ENCODE measurements around the gene FHL1.

FHL1 gene

GRCh38 chrX:136193771-136194170 lies 46.4 kb downstream of the FHL1 start:
- no peaks in the 10 kb centered on the region for H3K36me3 ChIP-seq
- no peaks in the 10 kb centered on the region for H3K9me3 ChIP-seq
- TF ChIP-seq CTCF (IDR thresholded peaks at IDR 0.05; ENCODE audit: low read depth, low read length) = no peak
- no peaks in the 10 kb centered on the region for H3K27me3 ChIP-seq
- no peak for DNase-seq
- no peaks in the 10 kb centered on the region for H3K4me1 ChIP-seq
- H3K4me3 ChIP-seq (ENCODE audit: low read depth, low read length) = no peak overlapping the region

GRCh38 chrX:136194536-136194935 lies 47.2 kb downstream of the FHL1 start:
- H3K9me3 ChIP-seq = no peaks in the 10 kb centered on the region
- no peak for TF ChIP-seq CTCF (IDR thresholded peaks at IDR 0.05; ENCODE audit: low read depth, low read length)
- H3K4me1 ChIP-seq = no peaks in the 10 kb centered on the region
- no peak overlapping the region for H3K4me3 ChIP-seq (ENCODE audit: low read depth, low read length)
- no peak for DNase-seq
- H3K36me3 ChIP-seq = no peaks in the 10 kb centered on the region
- no peaks in the 10 kb centered on the region for H3K27me3 ChIP-seq

GRCh38 chrX:136195247-136195646 lies 47.9 kb downstream of the FHL1 start:
- no peaks in the 10 kb centered on the region for H3K27me3 ChIP-seq

GRCh38 chrX:136196691-136197155 lies 49.4 kb downstream of the FHL1 start:
- H3K4me1 ChIP-seq = no peaks in the 10 kb centered on the region
- no peak for TF ChIP-seq CTCF (IDR thresholded peaks at IDR 0.05; ENCODE audit: low read depth, low read length)
- H3K27me3 ChIP-seq = no peaks in the 10 kb centered on the region
- no peaks in the 10 kb centered on the region for H3K36me3 ChIP-seq
- no peak overlapping the region for H3K4me3 ChIP-seq (ENCODE audit: low read depth, low read length)
- DNase-seq = no peak
- H3K9me3 ChIP-seq = no peaks in the 10 kb centered on the region

More at GRCh38 chrX:136195247-136195646, 47.9 kb downstream of the FHL1 start:
- H3K4me1 ChIP-seq = no peaks in the 10 kb centered on the region
- no peaks in the 10 kb centered on the region for H3K9me3 ChIP-seq
- no peak for DNase-seq
- H3K36me3 ChIP-seq = no peaks in the 10 kb centered on the region
- TF ChIP-seq CTCF (IDR thresholded peaks at IDR 0.05; ENCODE audit: low read depth, low read length) = no peak
- no peak overlapping the region for H3K4me3 ChIP-seq (ENCODE audit: low read depth, low read length)

- no peaks in the 10 kb centered on the region for H3K9me3 ChIP-seq
- no peak overlapping the region for H3K4me3 ChIP-seq (ENCODE audit: low read depth, low read length)
- no peak for DNase-seq
- no peaks in the 10 kb centered on the region for H3K36me3 ChIP-seq
- no peak for TF ChIP-seq CTCF (IDR thresholded peaks at IDR 0.05; ENCODE audit: low read depth, low read length)
- H3K27me3 ChIP-seq = no peaks in the 10 kb centered on the region
- no peaks in the 10 kb centered on the region for H3K4me1 ChIP-seq
Observed at GRCh38 chrX:136198010-136198409, 50.7 kb downstream of the FHL1 start.

- Histone ChIP-seq H3K36me3 (no peaks in the 10 kb centered on the region), H3K4me3 (ENCODE audit: low read depth, low read length) (no peak overlapping the region), H3K4me1 (no peaks in the 10 kb centered on the region), H3K9me3 (no peaks in the 10 kb centered on the region), H3K27me3 (no peaks in the 10 kb centered on the region)
- TF ChIP-seq CTCF (IDR thresholded peaks at IDR 0.05; ENCODE audit: low read depth, low read length) = no peak
- no peak for DNase-seq
Observed at GRCh38 chrX:136198678-136199243, 51.4 kb downstream of the FHL1 start.
